WERI-Rb-1 (cell line): Measurements from ENCODE around the gene SLC23A2.

ENCODE experiments used
- DNase-seq: peaks from one replicate; pipeline ENCODE4 v3.0.0-alpha.2; 2020
- H3K27ac ChIP-seq: fragments of 250-450 bp; sonication (Bioruptor Pico); 2 replicates; pipeline ENCODE4 v1.5.1; 2020; ENCODE audit warnings: mild to moderate bottlenecking, moderate library complexity
- H3K27me3 ChIP-seq: fragments of 250-450 bp; sonication (Bioruptor Pico); 2 replicates; pipeline ENCODE4 v1.5.1; 2021; ENCODE audit warnings: mild to moderate bottlenecking, low read depth, moderate library complexity; ENCODE audit not compliant: insufficient read depth, severe bottlenecking
- H3K36me3 ChIP-seq: fragments of 250-450 bp; sonication (Bioruptor Pico); 2 replicates; pipeline ENCODE4 v1.5.1; 2020; ENCODE audit warnings: mild to moderate bottlenecking, moderate library complexity
- H3K4me3 ChIP-seq: 2 replicates; pipeline ENCODE4 v1.5.1; 2011; ENCODE audit warnings: low read depth, mild to moderate bottlenecking, control low read depth, low read length
- H3K9me3 ChIP-seq: fragments of 250-450 bp; sonication (Bioruptor Pico); 2 replicates; pipeline ENCODE4 v1.5.1; 2021; ENCODE audit warnings: mild to moderate bottlenecking, moderate library complexity; ENCODE audit not compliant: severe bottlenecking
- CTCF ChIP-seq: IDR thresholded peaks from 2 replicates; pipeline ENCODE4 v1.5.1; 2011; ENCODE audit warnings: low read depth, mild to moderate bottlenecking, control low read depth, inconsistent platforms, low read length

The SLC23A2 gene

GRCh38 chr20:4848041-4848440 lies 153.3 kb downstream of the SLC23A2 start:
- H3K36me3 ChIP-seq, result no peaks in the 10 kb centered on the region
- no peak overlapping the region for H3K4me3 ChIP-seq
- no peak for TF ChIP-seq CTCF
- H3K27ac ChIP-seq, result no peak overlapping the region
- no peaks in the 10 kb centered on the region for H3K9me3 ChIP-seq
- no peak for DNase-seq
- H3K27me3 ChIP-seq, result no peaks in the 10 kb centered on the region

- DNase-seq, result no peak
- H3K27ac ChIP-seq, result no peak overlapping the region
- no peak for TF ChIP-seq CTCF
- H3K36me3 ChIP-seq, result no peaks in the 10 kb centered on the region
- H3K4me3 ChIP-seq, result no peak overlapping the region
- H3K9me3 ChIP-seq, result no peaks in the 10 kb centered on the region
- H3K27me3 ChIP-seq, result no peaks in the 10 kb centered on the region
Measured at GRCh38 chr20:4846821-4847220, 154.5 kb downstream of the SLC23A2 start.

GRCh38 chr20:4844751-4845465 lies 156.4 kb downstream of the SLC23A2 start:
- no peaks in the 10 kb centered on the region for H3K36me3 ChIP-seq
- H3K4me3 ChIP-seq, result no peak overlapping the region
- H3K9me3 ChIP-seq, result no peaks in the 10 kb centered on the region
- H3K27ac ChIP-seq, result no peak overlapping the region
- no peak for TF ChIP-seq CTCF
- DNase-seq, result no peak
- no peaks in the 10 kb centered on the region for H3K27me3 ChIP-seq

GRCh38 chr20:4844325-4844724 lies 157.0 kb downstream of the SLC23A2 start:
- no peak overlapping the region for H3K27ac ChIP-seq
- no peaks in the 10 kb centered on the region for H3K36me3 ChIP-seq
- no peaks in the 10 kb centered on the region for H3K9me3 ChIP-seq
- H3K27me3 ChIP-seq, result no peaks in the 10 kb centered on the region
- no peak for DNase-seq
- no peak overlapping the region for H3K4me3 ChIP-seq
- no peak for TF ChIP-seq CTCF

GRCh38 chr20:4840801-4841200 lies 160.5 kb downstream of the SLC23A2 start:
- no peak for DNase-seq

More at GRCh38 chr20:4840801-4841200, 160.5 kb downstream of the SLC23A2 start:
- TF ChIP-seq CTCF, result no peak
- Histone ChIP-seq H3K27ac (no peak overlapping the region), H3K27me3 (no peaks in the 10 kb centered on the region), H3K4me3 (no peak overlapping the region), H3K9me3 (no peaks in the 10 kb centered on the region), H3K36me3 (no peaks in the 10 kb centered on the region)
